ENCODE data around the gene EEFSEC. TPM values are rescaled to one million over a fixed set of nuclear protein-coding genes. Genes with fewer than 3 reads are reported as not detected.

The EEFSEC gene
- total and polyA plus RNA-seq, 2 of the 8 experiments (the other 6 are each of a cell fraction or from before 2014, with no cell fraction given), result 13.1 to 19.8 TPM

DNA sequence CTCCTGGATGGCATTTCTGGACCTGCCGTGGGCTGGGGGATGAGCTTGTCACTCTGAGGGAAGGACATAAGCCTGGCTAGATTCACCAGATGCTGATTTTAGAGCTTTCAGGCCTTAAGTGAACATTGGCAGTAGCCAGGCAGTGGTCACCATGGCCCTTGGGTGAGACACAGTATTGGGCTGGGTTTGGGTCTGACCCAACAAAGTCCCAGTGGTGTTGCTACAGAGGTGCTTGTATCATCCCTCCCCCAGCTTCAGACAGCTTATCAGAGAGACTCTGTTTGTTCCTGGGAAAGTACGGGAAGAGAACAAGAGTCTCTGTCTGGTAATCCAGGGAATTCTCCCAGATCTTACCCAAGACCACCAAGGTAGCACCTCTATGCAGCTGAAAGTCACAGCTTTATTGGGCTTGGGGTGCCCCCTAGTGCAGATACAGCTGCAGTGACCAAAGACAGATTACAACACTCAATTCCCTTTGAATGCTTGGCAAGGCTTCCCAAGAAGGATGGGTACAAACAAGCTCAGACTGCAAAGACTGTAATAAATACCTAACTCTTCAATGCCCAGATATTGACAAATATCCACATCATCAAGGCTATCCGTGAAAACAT, 19.9 kb upstream of the EEFSEC start (continued):
- TF ChIP-seq GABPA (IDR thresholded peaks at IDR 0.05; ENCODE audit: borderline replicate concordance, insufficient read depth, low read length) (no peak), TAF7 (optimal IDR thresholded peaks at IDR 0.05; ENCODE audit: borderline replicate concordance, low read depth, low read length) (no peak)
